Gastroesophageal sphincter (tissue), 4 donors: ENCODE data around the gene DHH. TPM values are rescaled to one million over a fixed set of nuclear protein-coding genes. Genes with fewer than 3 reads are reported as not detected.

Source experiments
- ATAC-seq: fragments of 150-250 bp; one replicate; pipeline ENCODE4 v1.9.1; 2016; ENCODE audit warnings: mild to moderate bottlenecking, moderate library complexity
- H3K27ac ChIP-seq, 4 donors: fragments of 200-600 bp; sonication (generic) in 3 of 4; 1 replicate in 3 of 4; 2 replicates in 1 of 4; pipeline ENCODE4 v1.5.1; 2016 to 2019
- H3K27me3 ChIP-seq: fragments of 200-600 bp; sonication (generic); one replicate; pipeline ENCODE4 v1.5.1; 2019
- H3K36me3 ChIP-seq, 2 donors: fragments of 200-600 bp; sonication (generic); one replicate each; pipeline ENCODE4 v1.5.1; 2019; ENCODE audit warnings: control low read depth in 1 of 2
- H3K4me1 ChIP-seq, 3 donors: fragments of 200-600 bp; sonication (generic); 1 replicate in 2 of 3; 2 replicates in 1 of 3; pipeline ENCODE4 v1.5.1; 2016 to 2019; ENCODE audit warnings: control low read depth in 2 of 3
- H3K4me3 ChIP-seq, 2 donors: fragments of 200-600 bp; sonication (generic); one replicate each; pipeline ENCODE4 v1.5.1; 2019; ENCODE audit warnings: mild to moderate bottlenecking in 1 of 2, moderate library complexity in 1 of 2
- H3K9me3 ChIP-seq, 3 donors: fragments of 200-600 bp; sonication (generic); one replicate each; pipeline ENCODE4 v1.5.1; 2017 to 2019; ENCODE audit warnings: control low read depth in 2 of 3
- EP300 ChIP-seq: sonication (generic); formaldehyde crosslinking; IDR thresholded peaks from one replicate; pipeline ENCODE4 v1.6.1; 2017; ENCODE audit warnings: antibody characterized with exemption, mild to moderate bottlenecking
- POLR2A ChIP-seq, 2 donors: fragments of 450-650 bp; IDR thresholded peaks; one replicate each; pipeline ENCODE4 v1.6.1; 2017; ENCODE audit warnings: antibody characterized with exemption in 2 of 2, mild to moderate bottlenecking in 2 of 2, moderate library complexity in 1 of 2
- POLR2AphosphoS5 ChIP-seq: sonication (generic); formaldehyde crosslinking; IDR thresholded peaks from one replicate; pipeline ENCODE4 v1.6.1; 2017; ENCODE audit warnings: antibody characterized with exemption
- WGBS, 2 donors: methylation state at CpG; one replicate each; pipeline ENCODE4 v1.1.5; 2018; ENCODE audit warnings: low coverage in 1 of 2; 5-methylcytosine and 5-hydroxymethylcytosine counted together
- small RNA-seq, 4 donors: library from RNA; depleted of rRNA; stranded (forward); fragments of <200 nt; gene quantifications; one replicate each; pipeline ENCODE3, GENCODE V24; 2016
- total RNA-seq, 4 donors: library from RNA; depleted of rRNA; stranded (reverse); fragments of >200 nt; gene quantifications; one replicate each; pipeline ENCODE4 v1.1.0, GENCODE V29; 2016
- TF ChIP-seq, protein P1 (sequence below), 4 experiments: fragments of 200-600 bp in 2 of 4; fragments of 450-650 bp in 2 of 4; sonication (generic) in 1 of 4; IDR thresholded peaks; one replicate each; pipeline ENCODE4 v1.5.1; 2017 to 2019; ENCODE audit warnings: antibody characterized with exemption in 4 of 4, mild to moderate bottlenecking in 2 of 4, moderate library complexity in 2 of 4

DHH gene
- total RNA-seq, 4 donors from 2014 or later = 0.54 to 1.2 (median 0.85) TPM

- no peak overlapping the region for H3K4me3 ChIP-seq
- H3K27me3 ChIP-seq = no peaks in the 10 kb centered on the region
- peaks cover 0 to 94% of the 10 kb centered on the region in 2 donors for H3K36me3 ChIP-seq
- ATAC-seq = no peak
- peaks cover 0 to 11% (median 0%) of the 10 kb centered on the region in 3 donors for H3K4me1 ChIP-seq
- H3K9me3 ChIP-seq = no peaks in the 10 kb centered on the region
- H3K27ac ChIP-seq = no peak overlapping the region
- TF ChIP-seq POLR2A (IDR thresholded peaks at IDR 0.05) (no peak), EP300 (no peak), POLR2AphosphoS5 (no peak)
- TF ChIP-seq, protein P1, sequence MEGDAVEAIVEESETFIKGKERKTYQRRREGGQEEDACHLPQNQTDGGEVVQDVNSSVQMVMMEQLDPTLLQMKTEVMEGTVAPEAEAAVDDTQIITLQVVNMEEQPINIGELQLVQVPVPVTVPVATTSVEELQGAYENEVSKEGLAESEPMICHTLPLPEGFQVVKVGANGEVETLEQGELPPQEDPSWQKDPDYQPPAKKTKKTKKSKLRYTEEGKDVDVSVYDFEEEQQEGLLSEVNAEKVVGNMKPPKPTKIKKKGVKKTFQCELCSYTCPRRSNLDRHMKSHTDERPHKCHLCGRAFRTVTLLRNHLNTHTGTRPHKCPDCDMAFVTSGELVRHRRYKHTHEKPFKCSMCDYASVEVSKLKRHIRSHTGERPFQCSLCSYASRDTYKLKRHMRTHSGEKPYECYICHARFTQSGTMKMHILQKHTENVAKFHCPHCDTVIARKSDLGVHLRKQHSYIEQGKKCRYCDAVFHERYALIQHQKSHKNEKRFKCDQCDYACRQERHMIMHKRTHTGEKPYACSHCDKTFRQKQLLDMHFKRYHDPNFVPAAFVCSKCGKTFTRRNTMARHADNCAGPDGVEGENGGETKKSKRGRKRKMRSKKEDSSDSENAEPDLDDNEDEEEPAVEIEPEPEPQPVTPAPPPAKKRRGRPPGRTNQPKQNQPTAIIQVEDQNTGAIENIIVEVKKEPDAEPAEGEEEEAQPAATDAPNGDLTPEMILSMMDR (IDR thresholded peaks at IDR 0.05) = no peak
- WGBS, 2 donors = 90 to 92% methylated on average over 2 to 3 of the region's 20 CpGs
These were observed 56.2 kb downstream of the DHH start for GRCh38 chr12:49038291-49038955.

DNA sequence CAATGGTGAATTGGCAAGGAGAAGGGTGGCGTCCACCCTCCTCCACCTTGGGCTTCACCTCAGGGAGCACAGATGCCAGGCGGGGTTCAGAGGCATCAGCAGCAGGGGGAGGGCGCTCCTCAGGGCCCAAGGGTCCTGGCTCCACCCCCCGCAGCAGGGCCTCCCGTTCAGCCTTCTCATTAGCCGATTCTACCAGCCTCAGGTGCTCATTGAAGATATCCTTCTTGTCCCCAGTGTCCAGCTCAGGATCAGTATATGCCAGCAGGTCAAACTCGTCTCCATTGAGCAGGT is 56.7 kb downstream of the DHH start:
- 67% methylated on average over 2 of the region's 7 CpGs; no CpG with 5 or more reads in 1 of the 2 donors for WGBS, 2 donors
- Histone ChIP-seq H3K36me3 (peaks cover 0 to 94% of the 10 kb centered on the region in 2 donors), H3K4me1 (peaks cover 0 to 16% (median 0%) of the 10 kb centered on the region in 3 donors), H3K27me3 (no peaks in the 10 kb centered on the region), H3K27ac (no peak overlapping the region), H3K9me3 (no peaks in the 10 kb centered on the region), H3K4me3 (no peak overlapping the region)
- no peak for ATAC-seq
- TF ChIP-seq, protein P1 (IDR thresholded peaks at IDR 0.05) = no peak
- TF ChIP-seq EP300 (no peak), POLR2A (IDR thresholded peaks at IDR 0.05) (no peak), POLR2AphosphoS5 (no peak)

DNA sequence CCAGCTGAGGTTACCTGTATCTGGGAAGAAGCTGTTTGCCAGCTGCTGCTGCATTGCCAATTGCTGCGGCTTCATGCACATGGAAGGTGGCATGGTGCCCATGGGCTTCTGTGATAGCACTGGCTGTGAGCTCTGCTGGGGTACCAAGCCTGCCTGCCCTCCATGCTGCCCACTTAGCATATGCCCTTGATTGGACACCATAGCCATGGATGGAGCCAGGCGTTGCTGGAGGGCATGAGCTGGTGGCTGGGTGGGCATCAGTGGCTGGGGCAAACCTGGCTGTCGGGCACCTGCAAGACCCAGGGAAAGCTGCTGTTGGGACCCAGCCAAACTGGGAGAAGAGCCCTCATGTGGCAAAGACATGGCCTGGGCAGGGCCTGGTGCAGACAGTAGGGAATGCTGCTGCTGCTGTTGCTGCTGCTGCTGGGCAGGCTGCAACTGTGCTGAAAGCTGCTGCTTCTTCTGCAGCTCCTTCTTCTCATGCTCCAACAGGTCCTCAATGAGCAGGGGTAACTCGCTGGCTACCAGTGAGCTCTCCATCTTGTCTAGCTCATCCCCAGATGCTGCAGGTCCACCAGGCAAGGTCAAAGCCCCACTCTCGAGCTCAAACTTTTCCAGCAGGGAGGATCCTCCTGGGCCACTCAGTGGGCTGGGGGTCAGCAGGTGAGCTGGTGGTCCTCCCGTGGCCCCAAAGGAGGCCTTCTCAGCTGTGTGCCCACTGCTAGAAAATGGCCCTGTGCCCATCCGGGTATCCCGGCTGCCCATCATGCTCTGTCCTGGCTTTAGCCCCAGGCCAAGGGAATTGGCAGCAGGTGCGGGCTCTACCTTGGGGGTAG is 57.3 kb downstream of the DHH start:
- no peak for ATAC-seq
- peaks cover 0 to 22% (median 0%) of the 10 kb centered on the region in 3 donors for H3K4me1 ChIP-seq
- TF ChIP-seq POLR2A (IDR thresholded peaks at IDR 0.05) (no peak), EP300 (no peak), POLR2AphosphoS5 (no peak)
- TF ChIP-seq, protein P1 (IDR thresholded peaks at IDR 0.05) = no peak
- no peaks in the 10 kb centered on the region for H3K9me3 ChIP-seq
- WGBS, 2 donors = 82% methylated on average over 2 of the region's 9 CpGs; no CpG with 5 or more reads in 1 of the 2 donors
- peaks cover 0 to 94% of the 10 kb centered on the region in 2 donors for H3K36me3 ChIP-seq
- H3K27me3 ChIP-seq = no peaks in the 10 kb centered on the region
- H3K4me3 ChIP-seq = no peak overlapping the region
- no peak overlapping the region for H3K27ac ChIP-seq

Small RNA genes lying within 50 kb of the gene (small RNA-seq; reads per million reads assigned to genes)
- 0 reads per million in 4 donors for gene RF00019

Other genes with a start within 250 kb of the DHH start
- 10 to 100 TPM; 66.8 to 85.8 (median 73.0) TPM for gene DDX23, start 242.6 kb downstream of the DHH start, total RNA-seq
- 1 to 10 TPM in 1 of 4 donors, under 1 TPM in 1, not detected in 2; 0.19 to 1.9 TPM for gene RND1, start 228.9 kb downstream of the DHH start, total RNA-seq
- gene FKBP11, start 169.3 kb downstream of the DHH start, total RNA-seq = 1 to 10 TPM; 3.4 to 8.3 (median 7.1) TPM
- gene ARF3, start 137.3 kb downstream of the DHH start, total RNA-seq = 10 to 100 TPM; 52.6 to 91.6 (median 83.1) TPM
- 1 to 10 TPM in 2 of 4 donors, under 1 TPM in 1, not detected in 1; 0.54 to 3.3 (median 1.2) TPM for gene WNT10B, start 123.1 kb downstream of the DHH start, total RNA-seq
- not detected for gene WNT1, start 116.5 kb downstream of the DHH start, total RNA-seq
- gene DDN, start 95.4 kb downstream of the DHH start, total RNA-seq = not detected
- 10 to 100 TPM; 55.9 to 79.9 (median 64.2) TPM for gene PRKAG1, start 76.0 kb downstream of the DHH start, total RNA-seq
- 10 to 100 TPM; 23.6 to 75.0 (median 53.8) TPM for gene KMT2D, start 34.0 kb downstream of the DHH start, total RNA-seq
- gene RHEBL1, start 24.8 kb downstream of the DHH start, total RNA-seq = under 1 TPM in 1 of 4 donors, not detected in 3; 0.35 TPM
- gene LMBR1L, start 16.0 kb upstream of the DHH start, total RNA-seq = 10 to 100 TPM; 17.6 to 77.5 (median 37.5) TPM
- 1,000 to 10,000 TPM in 1 of 4 donors, 100 to 1,000 TPM in 3; 568 to 1,050 (median 731) TPM for gene TUBA1B, start 36.6 kb upstream of the DHH start, total RNA-seq
- gene TUBA1A, start 94.3 kb upstream of the DHH start, total RNA-seq = 1,000 to 10,000 TPM in 1 of 4 donors, 100 to 1,000 TPM in 3; 514 to 1,167 (median 639) TPM
- 100 to 1,000 TPM; 122 to 210 (median 131) TPM for gene TUBA1C, start 170.3 kb upstream of the DHH start, total RNA-seq
- gene PRPH, start 200.3 kb upstream of the DHH start, total RNA-seq = 10 to 100 TPM in 1 of 4 donors, 1 to 10 TPM in 3; 3.0 to 16.2 (median 5.8) TPM
- under 1 TPM in 1 of 4 donors, not detected in 3; 0.22 TPM for gene TROAP, start 228.5 kb upstream of the DHH start, total RNA-seq
- not detected for gene C1QL4, start 242.4 kb upstream of the DHH start, total RNA-seq